RWPE1 (cell line): ENCODE data around the gene COA1.
A peak's percentile ranks its signal among the peaks of the same experiment; 100 is the strongest.
"Not testable (repeated sequence)": the region's sequence is repeated elsewhere in the genome, so short reads cannot be mapped to it uniquely, and the experiment has no call there.

Source experiments
- CTCF ChIA-PET: fragments of 350-600 bp; sonication (Branson Sonifier 250); formaldehyde crosslinking; extraction: SDS; loops from one replicate; lab custom pipeline; 2021; lab: Yijun Ruan, JAX
- POLR2A ChIA-PET: fragments of 400-600 bp; formaldehyde crosslinking; extraction: SDS; loops from one replicate; lab custom pipeline; 2020; ENCODE audit warnings: antibody characterized with exemption; ENCODE audit not compliant: low non-redundant PET; lab: Yijun Ruan, JAX
- DNase-seq: peaks from one replicate; pipeline ENCODE4 v3.0.0; 2012; ENCODE audit warnings: low spot score
- H3K27ac ChIP-seq: fragments of 450-650 bp; 2 replicates; pipeline ENCODE4 v1.5.1; 2017
- CTCF ChIP-seq: fragments of 450-650 bp; conservative IDR thresholded peaks from 2 replicates; pipeline ENCODE4 v1.5.1; 2017; ENCODE audit warnings: low read depth, mild to moderate bottlenecking

The COA1 gene

GRCh38 chr7:43695365-43695764 is 34.0 kb downstream of the COA1 start:
- H3K27ac ChIP-seq, result no peak overlapping the region
- ChIA-PET CTCF (no interaction called here), POLR2A (no interaction called here)
- TF ChIP-seq CTCF, result no peak
- DNase-seq, result no peak

- no peak overlapping the region for H3K27ac ChIP-seq
- ChIA-PET POLR2A (no interaction called here), CTCF (interaction anchor here (1.2 kb wide), 1 partner anchor 112 kb away, joined by 10 read pairs; the partner anchor contains the start of gene STK17A)
- peak; percentile 52 for DNase-seq
- no peak for TF ChIP-seq CTCF
These were observed 34.9 kb downstream of the COA1 start for GRCh38 chr7:43694399-43694748.

- CTCF ChIA-PET, result interaction anchor here (0.5 to 1.2 kb wide), 2 partner anchors 33 to 111 kb away, joined by 3 to 10 read pairs; partner anchors contain the start of gene STK17A
- no peak overlapping the region for H3K27ac ChIP-seq
- no peak for TF ChIP-seq CTCF
- DNase-seq, result peak; percentile 84
- POLR2A ChIA-PET, result no interaction called here
These were observed 35.5 kb downstream of the COA1 start for GRCh38 chr7:43693687-43694398.

GRCh38 chr7:43692582-43693373 is 36.5 kb downstream of the COA1 start:
- ChIA-PET CTCF (interaction anchor here (0.5 to 1.1 kb wide), 4 partner anchors 15 to 1635 kb away, joined by 3 read pairs; no protein-coding TSS in a partner anchor), POLR2A (no interaction called here)
- 0 out of 2 replicates have a peak overlapping the region, but pooled peaks have one; percentile 30 for H3K27ac ChIP-seq
- TF ChIP-seq CTCF, result no peak
- peak; percentile 46 for DNase-seq

GRCh38 chr7:43691611-43692010 is 37.7 kb downstream of the COA1 start:
- 0 out of 2 replicates have a peak overlapping the region, but pooled peaks have one; percentile 30 for H3K27ac ChIP-seq
- POLR2A ChIA-PET, result interaction anchor here (0.6 kb wide), 1 partner anchor 107 kb away, joined by 5 read pairs; no protein-coding TSS in a partner anchor
- CTCF ChIA-PET, result interaction anchor here (0.7 to 1.1 kb wide), 2 partner anchors 106 to 1634 kb away, joined by 3 read pairs; no protein-coding TSS in a partner anchor
- no peak for TF ChIP-seq CTCF
- no peak for DNase-seq

- no peak for DNase-seq
- ChIA-PET CTCF (interaction anchor here (0.7 to 2.0 kb wide), 6 partner anchors 9 to 468 kb away, joined by 3 to 7 read pairs (median 6); partner anchors contain the start of gene STK17A), POLR2A (no interaction called here)
- no peak overlapping the region for H3K27ac ChIP-seq
- no peak for TF ChIP-seq CTCF
These were observed 40.2 kb downstream of the COA1 start for GRCh38 chr7:43689115-43689514.

- POLR2A ChIA-PET, H3K27ac ChIP-seq, DNase-seq: not testable (repeated sequence)
- CTCF ChIA-PET, result interaction anchor here (0.7 to 2.0 kb wide), 2 partner anchors 11 to 106 kb away, joined by 3 to 7 read pairs; no protein-coding TSS in a partner anchor
These were observed 41.5 kb downstream of the COA1 start for GRCh38 chr7:43687866-43688265.
